ENCODE data around the gene TLE1.

DNA sequence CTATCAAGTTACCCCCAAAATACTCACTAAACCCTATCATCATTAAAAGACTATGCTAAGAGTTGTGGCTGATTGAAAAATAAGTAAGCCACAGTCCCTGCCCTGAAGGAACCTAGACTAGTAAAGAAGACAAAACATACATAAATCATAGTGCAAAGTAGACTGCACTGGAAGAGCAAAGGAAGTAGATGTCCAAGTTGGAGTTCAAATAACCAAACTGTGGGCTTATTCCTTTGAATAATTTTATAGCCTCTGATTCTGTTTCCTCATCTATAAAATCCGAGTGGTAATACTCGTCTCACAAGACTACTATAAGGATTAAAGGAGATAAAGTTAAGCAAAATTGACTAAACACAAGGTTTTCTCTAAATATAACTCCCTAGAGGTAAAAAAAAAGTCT lies 140.4 kb downstream of the TLE1 start:
- TF ChIP-seq, protein P1, sequence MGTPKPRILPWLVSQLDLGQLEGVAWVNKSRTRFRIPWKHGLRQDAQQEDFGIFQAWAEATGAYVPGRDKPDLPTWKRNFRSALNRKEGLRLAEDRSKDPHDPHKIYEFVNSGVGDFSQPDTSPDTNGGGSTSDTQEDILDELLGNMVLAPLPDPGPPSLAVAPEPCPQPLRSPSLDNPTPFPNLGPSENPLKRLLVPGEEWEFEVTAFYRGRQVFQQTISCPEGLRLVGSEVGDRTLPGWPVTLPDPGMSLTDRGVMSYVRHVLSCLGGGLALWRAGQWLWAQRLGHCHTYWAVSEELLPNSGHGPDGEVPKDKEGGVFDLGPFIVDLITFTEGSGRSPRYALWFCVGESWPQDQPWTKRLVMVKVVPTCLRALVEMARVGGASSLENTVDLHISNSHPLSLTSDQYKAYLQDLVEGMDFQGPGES (IDR thresholded peaks at IDR 0.05): no peak
- TF ChIP-seq, protein P2, sequence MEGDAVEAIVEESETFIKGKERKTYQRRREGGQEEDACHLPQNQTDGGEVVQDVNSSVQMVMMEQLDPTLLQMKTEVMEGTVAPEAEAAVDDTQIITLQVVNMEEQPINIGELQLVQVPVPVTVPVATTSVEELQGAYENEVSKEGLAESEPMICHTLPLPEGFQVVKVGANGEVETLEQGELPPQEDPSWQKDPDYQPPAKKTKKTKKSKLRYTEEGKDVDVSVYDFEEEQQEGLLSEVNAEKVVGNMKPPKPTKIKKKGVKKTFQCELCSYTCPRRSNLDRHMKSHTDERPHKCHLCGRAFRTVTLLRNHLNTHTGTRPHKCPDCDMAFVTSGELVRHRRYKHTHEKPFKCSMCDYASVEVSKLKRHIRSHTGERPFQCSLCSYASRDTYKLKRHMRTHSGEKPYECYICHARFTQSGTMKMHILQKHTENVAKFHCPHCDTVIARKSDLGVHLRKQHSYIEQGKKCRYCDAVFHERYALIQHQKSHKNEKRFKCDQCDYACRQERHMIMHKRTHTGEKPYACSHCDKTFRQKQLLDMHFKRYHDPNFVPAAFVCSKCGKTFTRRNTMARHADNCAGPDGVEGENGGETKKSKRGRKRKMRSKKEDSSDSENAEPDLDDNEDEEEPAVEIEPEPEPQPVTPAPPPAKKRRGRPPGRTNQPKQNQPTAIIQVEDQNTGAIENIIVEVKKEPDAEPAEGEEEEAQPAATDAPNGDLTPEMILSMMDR (IDR thresholded peaks at IDR 0.05 in 2 of 3, conservative IDR thresholded peaks at IDR 0.05 in 1 of 3; ENCODE audit: control insufficient read depth in 2 of 3, extremely low read depth in 1 of 3, insufficient read depth in 1 of 3, low read depth in 3 of 3, low read length in 3 of 3): no peak
- no peak for TF ChIP-seq CHD2 (IDR thresholded peaks at IDR 0.05; ENCODE audit: borderline replicate concordance, low read depth, low read length)
- no peak for TF ChIP-seq TAF1 (IDR thresholded peaks at IDR 0.05; ENCODE audit: borderline replicate concordance, low read depth, low read length)
- TF ChIP-seq, protein P3, sequence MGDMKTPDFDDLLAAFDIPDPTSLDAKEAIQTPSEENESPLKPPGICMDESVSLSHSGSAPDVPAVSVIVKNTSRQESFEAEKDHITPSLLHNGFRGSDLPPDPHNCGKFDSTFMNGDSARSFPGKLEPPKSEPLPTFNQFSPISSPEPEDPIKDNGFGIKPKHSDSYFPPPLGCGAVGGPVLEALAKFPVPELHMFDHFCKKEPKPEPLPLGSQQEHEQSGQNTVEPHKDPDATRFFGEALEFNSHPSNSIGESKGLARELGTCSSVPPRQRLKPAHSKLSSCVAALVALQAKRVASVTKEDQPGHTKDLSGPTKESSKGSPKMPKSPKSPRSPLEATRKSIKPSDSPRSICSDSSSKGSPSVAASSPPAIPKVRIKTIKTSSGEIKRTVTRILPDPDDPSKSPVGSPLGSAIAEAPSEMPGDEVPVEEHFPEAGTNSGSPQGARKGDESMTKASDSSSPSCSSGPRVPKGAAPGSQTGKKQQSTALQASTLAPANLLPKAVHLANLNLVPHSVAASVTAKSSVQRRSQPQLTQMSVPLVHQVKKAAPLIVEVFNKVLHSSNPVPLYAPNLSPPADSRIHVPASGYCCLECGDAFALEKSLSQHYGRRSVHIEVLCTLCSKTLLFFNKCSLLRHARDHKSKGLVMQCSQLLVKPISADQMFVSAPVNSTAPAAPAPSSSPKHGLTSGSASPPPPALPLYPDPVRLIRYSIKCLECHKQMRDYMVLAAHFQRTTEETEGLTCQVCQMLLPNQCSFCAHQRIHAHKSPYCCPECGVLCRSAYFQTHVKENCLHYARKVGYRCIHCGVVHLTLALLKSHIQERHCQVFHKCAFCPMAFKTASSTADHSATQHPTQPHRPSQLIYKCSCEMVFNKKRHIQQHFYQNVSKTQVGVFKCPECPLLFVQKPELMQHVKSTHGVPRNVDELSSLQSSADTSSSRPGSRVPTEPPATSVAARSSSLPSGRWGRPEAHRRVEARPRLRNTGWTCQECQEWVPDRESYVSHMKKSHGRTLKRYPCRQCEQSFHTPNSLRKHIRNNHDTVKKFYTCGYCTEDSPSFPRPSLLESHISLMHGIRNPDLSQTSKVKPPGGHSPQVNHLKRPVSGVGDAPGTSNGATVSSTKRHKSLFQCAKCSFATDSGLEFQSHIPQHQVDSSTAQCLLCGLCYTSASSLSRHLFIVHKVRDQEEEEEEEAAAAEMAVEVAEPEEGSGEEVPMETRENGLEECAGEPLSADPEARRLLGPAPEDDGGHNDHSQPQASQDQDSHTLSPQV (IDR thresholded peaks at IDR 0.05): no peak
- TF ChIP-seq EP300 (IDR thresholded peaks at IDR 0.05; ENCODE audit: borderline replicate concordance in 1 of 2, control insufficient read depth in 1 of 2, low read depth in 2 of 2, low read length in 2 of 2): no peak
- no peak for TF ChIP-seq RAD21 (IDR thresholded peaks at IDR 0.05; ENCODE audit: insufficient read depth, low read depth, low read length)

Data from GM12878 (cell line).